Endothelial cell of umbilical vein (primary cell): ENCODE measurements around the gene UBAC1. TPM values are rescaled to one million over a fixed set of nuclear protein-coding genes. Genes with fewer than 3 reads are reported as not detected.

Source experiments
- BruUV-seq: library from RNA; stranded (reverse); fragments of 400-500 nt; replicated peaks from 2 replicates; lab custom pipeline; 2021; lab: Mats Ljungman, UMichigan
- CTCF ChIA-PET: fragments of 300-600, 350-600 bp; sonication (Branson Sonifier 250); formaldehyde crosslinking; loops from one replicate; lab custom pipeline; 2021; ENCODE audit warnings: antibody characterized with exemption, inconsistent platforms; lab: Charles Lee
- POLR2A ChIA-PET: fragments of 300-600, 350-600 bp; sonication (Branson Sonifier 250); formaldehyde crosslinking; loops from one replicate; lab custom pipeline; 2021; ENCODE audit warnings: antibody characterized with exemption, inconsistent platforms; lab: Charles Lee
- DNase-seq: peaks from one replicate; pipeline ENCODE4 v3.0.0-alpha.2; 2011; ENCODE audit warnings: low read depth, low spot score
- FAIRE-seq: peaks from 2 replicates; lab custom pipeline; 2011; peaks lifted over from hg19 to GRCh38; lab: Jason Lieb, UNC
- H2AFZ ChIP-seq: 2 replicates; pipeline ENCODE4 v1.6.0; 2012; ENCODE audit warnings: low read depth, low read length, control low read depth, inconsistent platforms
- H3K27ac ChIP-seq: 2 replicates; pipeline ENCODE4 v1.5.1; 2011; ENCODE audit warnings: low read depth, mild to moderate bottlenecking, control low read depth, low read length, moderate library complexity; ENCODE audit not compliant: insufficient read depth
- H3K27me3 ChIP-seq, 2 experiments: 2 replicates each; pipeline versions ENCODE4 v1.6.0 to v1.6.1; 2011; ENCODE audit warnings: low read length in 2 of 2, mixed read lengths in 1 of 2; ENCODE audit not compliant: control insufficient read depth in 2 of 2, insufficient read depth in 2 of 2
- H3K36me3 ChIP-seq, 2 experiments: 2 replicates in 1 of 2; 3 replicates in 1 of 2; pipeline ENCODE4 v1.5.1; 2011; ENCODE audit warnings: low read length in 2 of 2, mild to moderate bottlenecking in 1 of 2, moderate library complexity in 1 of 2; ENCODE audit not compliant: control insufficient read depth in 2 of 2, insufficient read depth in 2 of 2; ENCODE audit errors: extremely low read depth in 1 of 2
- H3K4me1 ChIP-seq: 3 replicates; pipeline ENCODE4 v1.5.1; 2011; ENCODE audit warnings: mild to moderate bottlenecking, low read length; ENCODE audit not compliant: control insufficient read depth, insufficient read depth; ENCODE audit errors: extremely low read depth
- H3K4me2 ChIP-seq: 2 replicates; pipeline ENCODE4 v1.6.1; 2011; ENCODE audit warnings: low read length, control low read depth, mixed read lengths; ENCODE audit not compliant: insufficient read depth
- H3K4me3 ChIP-seq, 3 experiments: fragments of 200-600 bp in 1 of 3; sonication (generic), shearing (Covaris generic) in 1 of 3; replicated peaks in 1 of 3; 2 replicates each; pipeline ENCODE4 v1.5.1; 2011 to 2016; ENCODE audit warnings: control low read depth in 3 of 3, low read length in 3 of 3, mild to moderate bottlenecking in 2 of 3, inconsistent platforms in 1 of 3, low read depth in 1 of 3, moderate library complexity in 1 of 3; ENCODE audit not compliant: insufficient read depth in 1 of 3
- H3K79me2 ChIP-seq: 2 replicates; pipeline ENCODE4 v1.6.0; 2012; ENCODE audit warnings: low read length, inconsistent platforms; ENCODE audit not compliant: control insufficient read depth, insufficient read depth
- H3K9ac ChIP-seq: replicated peaks from 2 replicates; pipeline ENCODE3; 2011; ENCODE audit warnings: low read length, control low read depth; ENCODE audit not compliant: insufficient read depth; ENCODE audit errors: extremely low read depth
- H3K9me1 ChIP-seq: replicated peaks from 3 replicates; pipeline ENCODE4 v1.6.0; 2011; ENCODE audit warnings: mild to moderate bottlenecking, low read length; ENCODE audit not compliant: control insufficient read depth, insufficient read depth; ENCODE audit errors: extremely low read depth
- H3K9me3 ChIP-seq: replicated peaks from 2 replicates; pipeline ENCODE4 v1.5.1; 2012; ENCODE audit warnings: low read length, inconsistent platforms; ENCODE audit not compliant: control insufficient read depth, insufficient read depth
- H4K20me1 ChIP-seq: replicated peaks from 2 replicates; pipeline ENCODE3; 2011; ENCODE audit warnings: mild to moderate bottlenecking, low read length; ENCODE audit not compliant: control insufficient read depth, insufficient read depth; ENCODE audit errors: extremely low read depth
- CTCF ChIP-seq, 2 donors: IDR thresholded peaks; 1 replicate in 1 of 2; 2 replicates in 1 of 2; pipeline ENCODE4 v1.5.1; 2011; ENCODE audit warnings: low read length in 2 of 2, mild to moderate bottlenecking in 2 of 2, moderate library complexity in 2 of 2, control low read depth in 1 of 2, inconsistent platforms in 1 of 2, low read depth in 1 of 2; ENCODE audit not compliant: insufficient read depth in 1 of 2; ENCODE audit errors: extremely low read depth in 1 of 2
- EZH2 ChIP-seq: IDR thresholded peaks from 2 replicates; pipeline ENCODE4 v1.6.1; 2012; ENCODE audit warnings: borderline replicate concordance, low read depth, mild to moderate bottlenecking, moderate library complexity, low read length, inconsistent platforms; ENCODE audit not compliant: severe bottlenecking
- FOS ChIP-seq: IDR thresholded peaks from 2 replicates; pipeline ENCODE4 v1.6.1; 2011; ENCODE audit warnings: mild to moderate bottlenecking, low read length, moderate library complexity, borderline replicate concordance; ENCODE audit not compliant: insufficient read depth
- GATA2 ChIP-seq: IDR thresholded peaks from 2 replicates; pipeline ENCODE4 v1.7.0; 2011; ENCODE audit warnings: low read depth, mild to moderate bottlenecking, moderate library complexity, mixed read lengths, low read length; ENCODE audit not compliant: insufficient read length, insufficient read depth
- JUN ChIP-seq: IDR thresholded peaks from 2 replicates; pipeline ENCODE4 v1.6.1; 2011; ENCODE audit warnings: borderline replicate concordance, low read depth; ENCODE audit not compliant: insufficient read length, insufficient read depth
- MAX ChIP-seq: IDR thresholded peaks from 2 replicates; pipeline ENCODE4 v1.6.1; 2011; ENCODE audit not compliant: insufficient read depth, insufficient read length
- MYC ChIP-seq: IDR thresholded peaks from one replicate; pipeline ENCODE4 v1.6.1; 2011; ENCODE audit warnings: mild to moderate bottlenecking, low read depth, low read length
- POLR2A ChIP-seq: IDR thresholded peaks from 2 replicates; pipeline ENCODE4 v1.6.1; 2012; ENCODE audit warnings: low read depth, mild to moderate bottlenecking, control low read depth, low read length
- POLR2AphosphoS5 ChIP-seq: IDR thresholded peaks from 2 replicates; pipeline ENCODE4 v1.6.1; 2012; ENCODE audit warnings: low read depth, mild to moderate bottlenecking, control low read depth, low read length, moderate library complexity; ENCODE audit not compliant: insufficient read depth
- dilution Hi-C: fragments of 300-500 bp; cut with MboI; formaldehyde crosslinking; loops from one replicate; pipeline ENCODE4 v1.15.0; 2019; ENCODE audit warnings: low sequenced_read_pairs; ENCODE audit not compliant: extremely low pct_ligation_motif_present
- intact Hi-C: fragments of 100-400 bp; cut with micrococcal nuclease; formaldehyde crosslinking; loops from one replicate; pipeline ENCODE4 v1.10.0; 2022
- polyA plus RNA-seq, 4 experiments: library from polyadenylated mRNA; depleted of rRNA in 3 of 4; stranded (reverse) in 3 of 4; unstranded in 1 of 4; fragments of >200 nt; gene quantifications; 2 replicates each; pipeline versions ENCODE4 v1.2.1 to v1.2.3, GENCODE V29; 2011 to 2012; ENCODE audit warnings: missing spikeins in 1 of 4
- total RNA-seq: library from RNA; stranded (reverse); gene quantifications from 2 replicates; pipeline ENCODE4 v1.2.3, GENCODE V29; 2021

The UBAC1 gene
- total and polyA plus RNA-seq, 2 donors (not counting 3 experiments of a cell fraction or from before 2014, with no cell fraction given) = 39.5 to 56.7 TPM

GRCh38 chr9:135896205-135896604 is 65.0 kb downstream of the UBAC1 start:
- no peak for FAIRE-seq
- no peaks in the 10 kb centered on the region for H3K36me3 ChIP-seq

More at GRCh38 chr9:135896205-135896604, 65.0 kb downstream of the UBAC1 start:
- H3K9ac ChIP-seq = no peak overlapping the region
- POLR2A ChIA-PET = no interaction called here
- intact Hi-C loops (no loop called here), dilution Hi-C loops (no loop called here)
- peaks cover 8% of the 10 kb centered on the region for H4K20me1 ChIP-seq
- DNase-seq = no peak
- TF ChIP-seq MAX (no peak), POLR2AphosphoS5 (no peak), GATA2 (no peak), CTCF (IDR thresholded peaks at IDR 0.05; ENCODE audit: extremely low read depth in 1 of 2, insufficient read depth in 1 of 2, low read depth in 1 of 2, low read length in 2 of 2) (no peak), MYC (no peak), EZH2 (no peak), JUN (no peak), FOS (no peak), POLR2A (no peak)
- H3K27ac ChIP-seq = no peak overlapping the region
- H3K4me1 ChIP-seq = peaks cover 10% of the 10 kb centered on the region
- H3K4me3 ChIP-seq = no peak overlapping the region
- H3K4me2 ChIP-seq = no peak overlapping the region
- H2AFZ ChIP-seq = no peak overlapping the region
- no peaks in the 10 kb centered on the region for H3K9me1 ChIP-seq
- H3K9me3 ChIP-seq = no peaks in the 10 kb centered on the region
- CTCF ChIA-PET = no interaction called here
- H3K27me3 ChIP-seq = no peaks in the 10 kb centered on the region
- H3K79me2 ChIP-seq = peaks cover 96% of the 10 kb centered on the region
- no TSS peak for BruUV-seq
